Heart right ventricle (tissue), 16 donors: ENCODE measurements around the gene COL26A1. TPM values are rescaled to one million over a fixed set of nuclear protein-coding genes. Genes with fewer than 3 reads are reported as not detected.

Experiments used
- ATAC-seq, 8 donors: fragments of 200-7000 bp; cut with Tn5 transposase; one replicate each; pipeline ENCODE4 v1.9.1; 2020; ENCODE audit warnings: mild to moderate bottlenecking in 8 of 8, moderate library complexity in 8 of 8, moderate number of reproducible peaks in 1 of 8
- DNase-seq, 2 donors: peaks; one replicate each; pipeline ENCODE4 v3.0.0-alpha.2; 2020
- H3K27ac ChIP-seq, 10 donors: fragments of 200-600 bp; sonication (generic) in 2 of 10; one replicate each; pipeline versions ENCODE4 v1.5.0 to v1.8.0; 2020 to 2022; ENCODE audit warnings: mild to moderate bottlenecking in 3 of 10
- H3K27me3 ChIP-seq, 7 donors: fragments of 200-600 bp; one replicate each; pipeline ENCODE4 v1.8.0; 2021 to 2022; ENCODE audit warnings: mild to moderate bottlenecking in 2 of 7
- H3K36me3 ChIP-seq, 9 donors: fragments of 200-600 bp; sonication (generic) in 1 of 9; one replicate each; pipeline versions ENCODE4 v1.5.0 to v1.8.0; 2020 to 2022; ENCODE audit warnings: mild to moderate bottlenecking in 2 of 9
- H3K4me1 ChIP-seq, 9 donors: fragments of 200-600 bp; sonication (generic) in 1 of 9; one replicate each; pipeline versions ENCODE4 v1.5.0 to v1.8.0; 2020 to 2022; ENCODE audit warnings: mild to moderate bottlenecking in 4 of 9
- H3K4me3 ChIP-seq, 10 donors: fragments of 200-600 bp; sonication (generic) in 2 of 10; one replicate each; pipeline versions ENCODE4 v1.5.0 to v1.8.0; 2020 to 2022; ENCODE audit warnings: mild to moderate bottlenecking in 7 of 10, moderate library complexity in 2 of 10
- H3K9me3 ChIP-seq, 11 donors: fragments of 200-600 bp in 10 of 11; sonication (generic) in 2 of 11; one replicate each; pipeline versions ENCODE4 v1.5.0 to v1.8.0; 2013 to 2022; ENCODE audit warnings: mild to moderate bottlenecking in 2 of 11, control low read depth in 1 of 11, moderate library complexity in 1 of 11
- CTCF ChIP-seq, 9 donors: fragments of 200-600 bp; sonication (generic) in 2 of 9; IDR thresholded peaks; one replicate each; pipeline versions ENCODE4 v1.5.0 to v1.8.0; 2021 to 2022; ENCODE audit warnings: antibody characterized with exemption in 9 of 9, mild to moderate bottlenecking in 5 of 9, moderate library complexity in 1 of 9
- whole genome bisulfite sequencing, 2 donors: extraction: QIAGEN DNeasy Blood & Tissue Kit; methylation state at CpG; one replicate each; pipeline ENCODE4 v1.1.7; 2013; ENCODE audit warnings: inconsistent platforms in 1 of 2; 5-methylcytosine and 5-hydroxymethylcytosine counted together
- intact Hi-C, 10 donors: fragments of 100-400 bp; cut with DNase I; formaldehyde crosslinking; loops; one replicate each; pipeline versions ENCODE4 v1.11.1 to v1.14.2; 2022
- polyA plus RNA-seq, 2 donors: library from polyadenylated mRNA; stranded (reverse); fragments of 200-250 nt; gene quantifications; one replicate each; pipeline ENCODE4 v1.2.3, GENCODE V29; 2013
- total RNA-seq, 10 donors: library from RNA; stranded (reverse); fragmentation: NEBNext Ultra II Directional in 3 of 10; extraction: Animal tissue kit (Norgen Biotek cat#: 25700) in 3 of 10; gene quantifications; one replicate each; pipeline versions ENCODE4 v1.2.1 to v1.2.4, GENCODE V29; 2021 to 2023
- donor health status: Arrhythmogenic right ventricular cardiomyopathy.
- donor health status: ischemic (EF 13 %, LVEDD 7.1; RV severe dilation, severe dysfunction).
- donor health status: healthy with polysubstance abuse.
- donor health status: DM: no; HTN: yes; CAD: no.
- donor health status: DM: no; HTN: no; CAD: no.
- donor health status: ischemic (EF 25% LVEDD 6.9; RV normal size, moderate dysfunction).
- donor health status: ischemic (EF 25% LVEDD 5.7; RV mildly dilated, moderate dysfunction).
- donor health status: healthy.
- donor health status: DM: yes; HTN: yes; CAD: no.
- donor health status: Ischemic cardiomyopathy.
- donor health status: ischemic (EF 35%, LVEDD 5.7; RV mildly dilated, moderate dysfunction).
- donor health status: nonischemic (EF 11% LVEDD 7.7; RV severe dilation, severe dysfunction).
- donor health status: DM: yes; HTN: yes; CAD: no.
- donor health status: PGD.
- donor health status: ischemic (EF 29% LVEDD 5.4; RV normal size, mild dysfunction).
- donor health status: nonischemic (EF 23%, LVEDD 6.1; RV moderate dilation, normal function).

COL26A1 gene
- total and polyA plus RNA-seq, 12 donors, result 0.07 to 0.50 TPM; not detected in 10

GRCh38 chr7:101594790-101595189 is 232.1 kb downstream of the COL26A1 start:
- Histone ChIP-seq H3K4me3 (no peak overlapping the region), H3K4me1 (peaks cover 0 to 6% (median 0%) of the 10 kb centered on the region in 9 donors), H3K36me3 (no peaks in the 10 kb centered on the region), H3K9me3 (no peaks in the 10 kb centered on the region), H3K27ac (no peak overlapping the region), H3K27me3 (peaks cover 0 to 4% (median 0%) of the 10 kb centered on the region in 7 donors)
- DNase-seq, result no peak
- 88 to 90% methylated on average over 3 of the region's 3 CpGs for WGBS, 2 donors
- TF ChIP-seq CTCF (IDR thresholded peaks at IDR 0.05), result no peak
- no peak for ATAC-seq
- intact Hi-C loops, result loop anchor here in 2 of 10 donors (5.0 to 10.0 kb wide), 2 partner anchors 650 to 678 kb away; no protein-coding TSS in a partner anchor

- no peaks in the 10 kb centered on the region for H3K36me3 ChIP-seq
- no peak overlapping the region for H3K4me3 ChIP-seq
- peaks cover 0 to 6% (median 0%) of the 10 kb centered on the region in 9 donors for H3K4me1 ChIP-seq
- TF ChIP-seq CTCF (IDR thresholded peaks at IDR 0.05), result no peak
- ATAC-seq, result no peak
- H3K9me3 ChIP-seq, result no peaks in the 10 kb centered on the region
- H3K27me3 ChIP-seq, result peaks cover 0 to 4% (median 0%) of the 10 kb centered on the region in 7 donors
- 95 to 100% methylated on average over 1 of the region's 1 CpG for WGBS, 2 donors
- no peak overlapping the region for H3K27ac ChIP-seq
- DNase-seq, result no peak
- intact Hi-C loops, result loop anchor here in 2 of 10 donors (5.0 to 10.0 kb wide), 2 partner anchors 650 to 677 kb away; no protein-coding TSS in a partner anchor
Measured at GRCh38 chr7:101595246-101595645, 232.6 kb downstream of the COL26A1 start.

- ATAC-seq (no peak), DNase-seq (no peak)
- WGBS, 2 donors, result 82 to 84% methylated on average over 4 of the region's 4 CpGs
- no peak for TF ChIP-seq CTCF (IDR thresholded peaks at IDR 0.05)
- H3K9me3 ChIP-seq, result no peaks in the 10 kb centered on the region
- intact Hi-C loops, result loop anchor here in 2 of 10 donors (5.0 to 10.0 kb wide), 2 partner anchors 649 to 676 kb away; no protein-coding TSS in a partner anchor
- H3K27ac ChIP-seq, result no peak overlapping the region
- peaks cover 0 to 4% (median 0%) of the 10 kb centered on the region in 7 donors for H3K27me3 ChIP-seq
- H3K4me3 ChIP-seq, result no peak overlapping the region
- H3K36me3 ChIP-seq, result no peaks in the 10 kb centered on the region
- H3K4me1 ChIP-seq, result peaks cover 0 to 6% (median 0%) of the 10 kb centered on the region in 9 donors
Measured at GRCh38 chr7:101595766-101596537, 233.3 kb downstream of the COL26A1 start.

- intact Hi-C loops, result loop anchor here in 2 of 10 donors (5.0 to 10.0 kb wide), 2 partner anchors 648 to 675 kb away; no protein-coding TSS in a partner anchor
- Histone ChIP-seq H3K9me3 (no peaks in the 10 kb centered on the region), H3K36me3 (no peaks in the 10 kb centered on the region), H3K4me3 (no peak overlapping the region), H3K27ac (no peak overlapping the region), H3K27me3 (peaks cover 0 to 5% (median 0%) of the 10 kb centered on the region in 7 donors), H3K4me1 (peaks cover 0 to 6% (median 0%) of the 10 kb centered on the region in 9 donors)
- WGBS, 2 donors, result 74 to 76% methylated on average over 1 of the region's 1 CpG
- DNase-seq (no peak), ATAC-seq (no peak)
- no peak for TF ChIP-seq CTCF (IDR thresholded peaks at IDR 0.05)
Measured at GRCh38 chr7:101596898-101597297, 234.2 kb downstream of the COL26A1 start.
